Measurements from ENCODE around the gene PTPRN2. TPM values are rescaled to one million over a fixed set of nuclear protein-coding genes. Genes with fewer than 3 reads are reported as not detected.

Gene PTPRN2
- polyA plus RNA-seq, 1 donor from 2014 or later: 1.6 TPM

GRCh38 chr7:158008267-158008666 lies 579.4 kb downstream of the PTPRN2 start:
- peaks cover 0 to 8% (median 4%) of the 10 kb centered on the region in 3 donors for H3K4me1 Mint-ChIP-seq
- H3K4me3 Mint-ChIP-seq: no peak overlapping the region
- H3K36me3 Mint-ChIP-seq: no peaks in the 10 kb centered on the region
- no peaks in the 10 kb centered on the region for H3K27me3 Mint-ChIP-seq
- peaks cover 0 to 1% (median 0%) of the 10 kb centered on the region in 3 donors for H3K9me3 Mint-ChIP-seq
- no peak overlapping the region for H3K27ac Mint-ChIP-seq

GRCh38 chr7:158007697-158008257 lies 579.8 kb downstream of the PTPRN2 start:
- Mint-ChIP-seq H3K9me3 (peaks cover 0 to 1% (median 0%) of the 10 kb centered on the region in 3 donors), H3K27me3 (no peaks in the 10 kb centered on the region), H3K4me3 (no peak overlapping the region), H3K36me3 (no peaks in the 10 kb centered on the region), H3K4me1 (peaks cover 0 to 8% (median 4%) of the 10 kb centered on the region in 3 donors), H3K27ac (no peak overlapping the region)

- no peaks in the 10 kb centered on the region for H3K27me3 Mint-ChIP-seq
- H3K27ac Mint-ChIP-seq: no peak overlapping the region
- no peak overlapping the region for H3K4me3 Mint-ChIP-seq
- H3K4me1 Mint-ChIP-seq: peaks cover 0 to 8% (median 4%) of the 10 kb centered on the region in 3 donors
- H3K36me3 Mint-ChIP-seq: no peaks in the 10 kb centered on the region
- peaks cover 0 to 1% (median 0%) of the 10 kb centered on the region in 3 donors for H3K9me3 Mint-ChIP-seq
Observed at GRCh38 chr7:158006841-158007696, 580.6 kb downstream of the PTPRN2 start.

DNA sequence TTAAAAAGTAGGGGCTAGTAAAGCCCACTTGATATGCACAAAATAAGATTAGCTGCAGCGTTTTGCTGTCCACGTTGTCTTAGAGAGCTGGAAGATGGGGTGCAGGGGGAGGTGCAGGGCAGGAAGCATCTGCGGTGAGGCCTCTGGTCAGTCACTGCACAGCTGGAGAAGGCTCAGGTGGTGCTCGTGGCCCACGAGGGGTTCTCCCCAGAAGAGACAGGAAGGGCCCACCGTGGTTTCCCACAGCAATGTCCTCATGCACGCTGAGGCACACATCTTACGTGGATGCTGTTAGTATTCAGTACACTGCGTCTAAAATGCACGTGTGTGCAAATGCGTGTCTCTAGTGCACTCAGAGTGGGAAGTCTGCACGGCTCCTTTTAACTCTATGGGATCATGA lies 582.1 kb downstream of the PTPRN2 start:
- H3K27ac Mint-ChIP-seq: no peak overlapping the region
- H3K4me3 Mint-ChIP-seq: no peak overlapping the region
- H3K9me3 Mint-ChIP-seq: peaks cover 0 to 3% (median 0%) of the 10 kb centered on the region in 3 donors
- H3K4me1 Mint-ChIP-seq: peaks cover 0 to 4% (median 0%) of the 10 kb centered on the region in 3 donors
- no peaks in the 10 kb centered on the region for H3K36me3 Mint-ChIP-seq
- H3K27me3 Mint-ChIP-seq: no peaks in the 10 kb centered on the region

GRCh38 chr7:158004123-158004490 lies 583.5 kb downstream of the PTPRN2 start:
- no peak overlapping the region for H3K4me3 Mint-ChIP-seq
- H3K27ac Mint-ChIP-seq: no peak overlapping the region
- H3K4me1 Mint-ChIP-seq: peaks cover 0 to 4% (median 0%) of the 10 kb centered on the region in 3 donors

DNA sequence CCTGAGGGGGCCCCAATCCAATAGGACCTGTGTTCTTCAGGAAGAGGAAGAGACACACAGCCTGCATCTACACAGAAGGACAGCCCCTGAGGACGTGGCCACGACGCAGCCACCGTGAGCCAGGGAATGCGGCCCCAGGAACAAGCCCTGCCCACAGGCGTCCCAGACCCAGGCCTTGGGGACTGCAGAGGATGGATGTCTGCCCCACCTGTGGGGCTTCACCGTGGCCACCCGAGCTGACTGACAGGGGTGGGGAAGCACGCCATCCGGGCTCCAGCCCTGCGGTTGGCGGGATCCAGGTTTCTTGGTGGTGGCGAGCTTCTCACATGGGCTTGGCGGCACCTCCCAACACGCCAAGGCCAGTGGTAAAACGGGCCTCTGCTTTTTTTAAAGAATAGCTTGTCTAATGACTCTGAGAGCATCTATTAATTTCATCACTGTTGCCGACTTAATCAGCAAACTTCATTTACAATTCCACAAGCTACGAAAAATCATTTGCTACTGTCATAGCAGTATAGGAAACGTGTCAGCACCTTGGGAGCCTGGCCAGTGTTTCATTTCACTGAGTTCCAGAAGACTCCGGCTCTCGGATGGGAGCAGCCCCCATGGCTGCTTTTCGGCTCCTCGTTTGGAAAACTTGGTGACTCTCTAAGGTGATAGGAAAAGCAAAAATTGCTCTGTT lies 584.0 kb downstream of the PTPRN2 start:
- Mint-ChIP-seq H3K27ac (no peak overlapping the region), H3K36me3 (no peaks in the 10 kb centered on the region), H3K9me3 (peaks cover 0 to 3% (median 0%) of the 10 kb centered on the region in 3 donors), H3K27me3 (no peaks in the 10 kb centered on the region), H3K4me3 (no peak overlapping the region), H3K4me1 (peaks cover 0 to 4% (median 0%) of the 10 kb centered on the region in 3 donors)

More at GRCh38 chr7:158004123-158004490, 583.5 kb downstream of the PTPRN2 start:
- Mint-ChIP-seq H3K36me3 (no peaks in the 10 kb centered on the region), H3K27me3 (no peaks in the 10 kb centered on the region), H3K9me3 (peaks cover 0 to 3% (median 0%) of the 10 kb centered on the region in 3 donors)

DNA sequence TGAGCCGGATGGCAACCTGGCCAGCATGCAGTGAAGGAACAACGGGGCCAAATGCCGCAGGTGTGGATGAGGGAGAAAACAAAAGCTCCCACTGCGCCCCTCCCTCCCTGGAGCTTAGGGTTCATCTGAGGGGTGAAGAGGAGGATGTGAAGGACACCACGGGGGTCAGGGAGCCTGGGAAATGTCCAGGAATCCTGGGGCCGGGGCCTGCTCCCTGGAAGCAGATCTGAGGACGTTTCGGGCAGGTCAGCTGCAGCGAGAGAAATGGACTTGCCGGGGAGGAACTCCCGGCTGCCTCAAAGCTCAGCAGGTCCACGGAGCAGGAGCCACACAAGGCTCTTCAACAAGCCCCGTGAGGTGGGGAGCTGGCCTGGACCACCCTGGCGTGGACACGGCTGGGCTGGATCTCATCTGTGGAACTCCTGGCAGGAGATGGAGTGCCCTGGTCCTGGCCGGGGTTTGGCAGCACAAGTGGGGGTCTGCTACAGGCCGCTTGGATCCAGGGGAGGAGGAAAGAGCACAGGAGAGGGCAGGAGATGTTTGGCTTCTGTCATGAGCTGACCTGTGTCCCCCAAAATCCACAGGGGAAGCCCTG lies 585.0 kb downstream of the PTPRN2 start:
- H3K4me3 Mint-ChIP-seq: no peak overlapping the region
- no peak overlapping the region for H3K27ac Mint-ChIP-seq

GRCh38 chr7:158001621-158002320 lies 585.9 kb downstream of the PTPRN2 start:
- Mint-ChIP-seq H3K4me3 (no peak overlapping the region), H3K36me3 (no peaks in the 10 kb centered on the region), H3K27me3 (no peaks in the 10 kb centered on the region), H3K27ac (no peak overlapping the region), H3K9me3 (peaks cover 0 to 1% (median 0%) of the 10 kb centered on the region in 3 donors), H3K4me1 (no peaks in the 10 kb centered on the region)

More for the DNA sequence above, 585.0 kb downstream of the PTPRN2 start:
- H3K4me1 Mint-ChIP-seq: peaks cover 0 to 1% (median 0%) of the 10 kb centered on the region in 3 donors
- no peaks in the 10 kb centered on the region for H3K27me3 Mint-ChIP-seq
- H3K9me3 Mint-ChIP-seq: peaks cover 0 to 2% (median 0%) of the 10 kb centered on the region in 3 donors
- no peaks in the 10 kb centered on the region for H3K36me3 Mint-ChIP-seq

DNA sequence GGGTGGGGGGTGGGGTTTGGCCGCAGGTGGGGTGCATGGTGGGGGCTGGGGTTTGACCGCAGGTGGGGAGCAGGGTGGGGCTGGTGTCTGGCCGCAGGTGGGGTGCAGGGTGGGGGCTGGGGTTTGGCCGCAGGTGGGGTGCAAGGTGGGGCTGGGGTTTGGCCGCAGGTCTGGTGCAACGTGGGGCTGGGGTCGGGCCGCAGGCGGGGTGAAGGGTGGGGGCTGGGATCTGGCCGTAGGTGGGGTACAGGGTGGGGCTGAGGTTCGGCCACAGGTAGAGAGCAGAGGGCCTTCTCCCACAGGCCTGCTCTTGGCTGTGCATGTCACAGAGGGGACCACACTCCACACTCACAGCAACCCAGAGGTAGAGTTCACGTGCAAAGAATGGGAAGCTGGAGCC lies 586.6 kb downstream of the PTPRN2 start:
- no peaks in the 10 kb centered on the region for H3K27me3 Mint-ChIP-seq
- H3K36me3 Mint-ChIP-seq: no peaks in the 10 kb centered on the region
- H3K27ac Mint-ChIP-seq: no peak overlapping the region
- peaks cover 0 to 1% (median 0%) of the 10 kb centered on the region in 3 donors for H3K9me3 Mint-ChIP-seq
- no peaks in the 10 kb centered on the region for H3K4me1 Mint-ChIP-seq
- H3K4me3 Mint-ChIP-seq: no peak overlapping the region

DNA sequence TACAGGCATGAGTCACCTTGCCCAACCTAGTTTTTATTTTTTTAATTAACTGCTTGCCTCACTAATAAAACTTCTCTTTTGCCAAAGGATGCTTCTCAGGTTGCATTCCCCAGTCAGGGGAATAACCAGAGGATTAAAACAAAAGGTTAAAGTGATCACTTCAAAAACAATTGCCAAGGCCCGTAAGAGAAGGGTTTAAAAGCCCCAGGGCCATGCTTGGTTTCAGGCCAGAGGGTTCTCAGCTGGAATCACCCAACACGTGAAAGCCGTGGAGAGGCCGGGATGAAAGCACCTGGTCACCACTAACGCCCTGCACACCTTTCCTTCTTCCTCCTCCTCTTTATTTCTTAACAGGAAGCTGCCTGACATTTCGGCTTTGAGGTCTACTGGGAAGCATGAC lies 587.5 kb downstream of the PTPRN2 start:
- Mint-ChIP-seq H3K36me3 (no peaks in the 10 kb centered on the region), H3K9me3 (peaks cover 1 to 3% (median 1%) of the 10 kb centered on the region in 3 donors), H3K4me3 (no peak overlapping the region), H3K4me1 (no peaks in the 10 kb centered on the region), H3K27ac (no peak overlapping the region), H3K27me3 (no peaks in the 10 kb centered on the region)

DNA sequence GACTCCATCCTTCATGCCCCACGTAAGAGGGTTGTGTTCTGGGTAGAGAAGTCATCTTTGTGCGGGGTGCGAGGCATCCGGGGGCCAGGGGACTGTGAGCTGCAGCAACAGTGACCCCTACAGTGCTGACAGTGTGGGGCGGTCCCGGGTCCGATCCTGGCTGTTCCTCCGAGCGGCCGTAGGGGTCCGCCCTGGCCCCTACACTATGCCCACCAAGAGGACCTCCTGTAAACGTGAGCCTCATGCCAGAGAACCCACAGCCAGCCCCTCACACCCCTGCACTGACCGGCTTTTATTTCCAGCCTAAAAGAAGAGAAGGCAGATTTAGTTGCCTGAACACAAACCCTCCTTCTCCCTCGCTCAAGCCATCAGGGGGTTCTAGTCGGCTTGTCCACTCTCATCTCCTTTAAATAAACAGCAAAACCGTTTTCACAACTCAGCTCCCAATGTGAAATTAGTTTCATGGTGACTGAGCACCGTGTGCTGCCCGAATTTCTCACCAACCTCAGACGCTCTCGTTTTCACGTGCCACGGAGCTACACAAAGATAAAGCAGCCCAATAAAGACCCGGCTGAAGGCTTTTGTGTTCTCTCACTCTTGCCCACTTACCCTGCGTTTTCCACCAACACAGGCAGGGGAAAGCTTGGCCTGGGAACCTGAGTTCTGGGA lies 588.6 kb downstream of the PTPRN2 start:
- H3K4me3 Mint-ChIP-seq: no peak overlapping the region
- H3K27ac Mint-ChIP-seq: no peak overlapping the region
- H3K36me3 Mint-ChIP-seq: no peaks in the 10 kb centered on the region
- H3K9me3 Mint-ChIP-seq: peaks cover 1 to 6% (median 3%) of the 10 kb centered on the region in 3 donors
- no peaks in the 10 kb centered on the region for H3K27me3 Mint-ChIP-seq
- H3K4me1 Mint-ChIP-seq: no peaks in the 10 kb centered on the region

DNA sequence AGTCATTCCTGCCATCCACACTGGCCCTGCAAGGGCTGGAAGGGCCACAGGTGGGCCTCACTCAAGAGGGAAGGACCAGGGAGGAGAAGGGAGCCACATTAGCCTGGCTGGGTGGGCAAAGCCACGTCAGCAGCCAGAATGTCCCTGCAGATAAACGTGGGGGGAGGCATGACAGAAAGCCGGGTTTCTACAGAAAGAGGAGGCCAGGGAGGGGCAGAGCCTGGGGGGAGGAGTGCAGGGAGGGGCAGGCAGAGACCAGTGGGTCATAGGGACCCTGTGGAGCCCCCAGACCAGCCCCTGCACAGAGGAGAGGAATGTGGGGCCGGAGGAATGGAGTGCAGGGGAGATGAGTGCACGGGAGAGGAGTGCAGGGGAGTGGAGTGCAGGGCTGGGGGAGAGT lies 590.2 kb downstream of the PTPRN2 start:
- Mint-ChIP-seq H3K27me3 (no peaks in the 10 kb centered on the region), H3K9me3 (peaks cover 1 to 6% (median 3%) of the 10 kb centered on the region in 3 donors), H3K27ac (no peak overlapping the region), H3K4me1 (no peaks in the 10 kb centered on the region), H3K36me3 (no peaks in the 10 kb centered on the region), H3K4me3 (no peak overlapping the region)

GRCh38 chr7:157997080-157997440 lies 590.6 kb downstream of the PTPRN2 start:
- H3K27me3 Mint-ChIP-seq: no peaks in the 10 kb centered on the region
- H3K9me3 Mint-ChIP-seq: peaks cover 1 to 6% (median 3%) of the 10 kb centered on the region in 3 donors

More at GRCh38 chr7:157997080-157997440, 590.6 kb downstream of the PTPRN2 start:
- H3K27ac Mint-ChIP-seq: no peak overlapping the region
- H3K36me3 Mint-ChIP-seq: no peaks in the 10 kb centered on the region
- H3K4me1 Mint-ChIP-seq: no peaks in the 10 kb centered on the region
- no peak overlapping the region for H3K4me3 Mint-ChIP-seq
